Measurements from ENCODE around the gene TAX1BP3. TPM values are rescaled to one million over a fixed set of nuclear protein-coding genes. Genes with fewer than 3 reads are reported as not detected.
A peak's percentile ranks its signal among the peaks of the same experiment; 100 is the strongest.

Gene TAX1BP3
- total and polyA plus RNA-seq, 2 of the 13 experiments (the other 11 are each of a cell fraction or from before 2014, with no cell fraction given) = 16.7 to 45.1 TPM

DNA sequence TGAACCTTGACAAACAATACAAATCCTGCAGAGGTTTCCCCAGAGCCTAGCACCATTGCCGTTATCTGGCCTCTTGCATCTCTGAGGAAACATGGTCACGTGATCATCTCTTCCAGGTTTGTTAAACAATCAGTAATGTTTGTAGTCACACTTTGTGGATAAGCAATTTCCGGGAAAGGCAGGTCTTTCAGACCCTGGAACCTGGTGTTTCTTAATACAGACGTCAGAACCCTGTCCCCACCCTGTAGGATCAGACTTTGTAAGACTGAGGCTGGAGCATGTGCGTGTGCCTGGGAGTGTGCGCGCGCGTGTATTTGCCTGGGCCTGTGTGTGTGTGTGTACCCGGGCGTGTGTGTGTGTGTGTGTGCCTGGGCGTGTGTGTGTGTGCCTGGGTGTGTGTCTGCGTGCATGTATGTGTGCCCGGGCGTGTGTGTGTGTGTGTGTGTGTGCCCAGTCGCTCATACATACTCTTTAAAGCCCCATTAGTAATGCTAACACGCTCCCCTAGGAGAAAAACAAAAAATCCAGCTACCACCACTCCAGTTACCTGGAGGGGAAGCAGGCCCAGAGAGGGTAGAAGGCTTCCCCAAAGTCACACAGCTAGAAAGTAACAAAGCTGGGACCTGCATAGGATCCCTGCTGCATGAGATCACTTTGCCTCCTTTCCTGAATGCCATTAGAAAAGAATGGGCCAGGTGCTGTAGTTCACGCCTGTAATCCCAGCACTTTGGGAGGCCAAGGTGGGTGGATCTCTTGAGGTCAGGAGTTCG is 26.5 kb downstream of the TAX1BP3 start (continued):
- TF ChIP-seq, protein P1, sequence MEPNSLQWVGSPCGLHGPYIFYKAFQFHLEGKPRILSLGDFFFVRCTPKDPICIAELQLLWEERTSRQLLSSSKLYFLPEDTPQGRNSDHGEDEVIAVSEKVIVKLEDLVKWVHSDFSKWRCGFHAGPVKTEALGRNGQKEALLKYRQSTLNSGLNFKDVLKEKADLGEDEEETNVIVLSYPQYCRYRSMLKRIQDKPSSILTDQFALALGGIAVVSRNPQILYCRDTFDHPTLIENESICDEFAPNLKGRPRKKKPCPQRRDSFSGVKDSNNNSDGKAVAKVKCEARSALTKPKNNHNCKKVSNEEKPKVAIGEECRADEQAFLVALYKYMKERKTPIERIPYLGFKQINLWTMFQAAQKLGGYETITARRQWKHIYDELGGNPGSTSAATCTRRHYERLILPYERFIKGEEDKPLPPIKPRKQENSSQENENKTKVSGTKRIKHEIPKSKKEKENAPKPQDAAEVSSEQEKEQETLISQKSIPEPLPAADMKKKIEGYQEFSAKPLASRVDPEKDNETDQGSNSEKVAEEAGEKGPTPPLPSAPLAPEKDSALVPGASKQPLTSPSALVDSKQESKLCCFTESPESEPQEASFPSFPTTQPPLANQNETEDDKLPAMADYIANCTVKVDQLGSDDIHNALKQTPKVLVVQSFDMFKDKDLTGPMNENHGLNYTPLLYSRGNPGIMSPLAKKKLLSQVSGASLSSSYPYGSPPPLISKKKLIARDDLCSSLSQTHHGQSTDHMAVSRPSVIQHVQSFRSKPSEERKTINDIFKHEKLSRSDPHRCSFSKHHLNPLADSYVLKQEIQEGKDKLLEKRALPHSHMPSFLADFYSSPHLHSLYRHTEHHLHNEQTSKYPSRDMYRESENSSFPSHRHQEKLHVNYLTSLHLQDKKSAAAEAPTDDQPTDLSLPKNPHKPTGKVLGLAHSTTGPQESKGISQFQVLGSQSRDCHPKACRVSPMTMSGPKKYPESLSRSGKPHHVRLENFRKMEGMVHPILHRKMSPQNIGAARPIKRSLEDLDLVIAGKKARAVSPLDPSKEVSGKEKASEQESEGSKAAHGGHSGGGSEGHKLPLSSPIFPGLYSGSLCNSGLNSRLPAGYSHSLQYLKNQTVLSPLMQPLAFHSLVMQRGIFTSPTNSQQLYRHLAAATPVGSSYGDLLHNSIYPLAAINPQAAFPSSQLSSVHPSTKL (CRISPR knock-in tag; IDR thresholded peaks at IDR 0.05) = peak; percentile 77
- TF ChIP-seq HDAC1 (CRISPR knock-in tag; IDR thresholded peaks at IDR 0.05) = peak; percentile 68
- peak; percentile 75 for TF ChIP-seq SAP130 (CRISPR knock-in tag; IDR thresholded peaks at IDR 0.05; ENCODE audit: low read depth)
- TF ChIP-seq SOX5 (CRISPR knock-in tag; IDR thresholded peaks at IDR 0.05; ENCODE audit: borderline replicate concordance) = peak; percentile 89
- TF ChIP-seq NFKBIZ (CRISPR knock-in tag; IDR thresholded peaks at IDR 0.05) = no peak
- peak; percentile 70 for TF ChIP-seq CREM (IDR thresholded peaks at IDR 0.05)
- no peak for TF ChIP-seq CREM (CRISPR knock-in tag; IDR thresholded peaks at IDR 0.05)
- peak; percentile 27 for TF ChIP-seq HNRNPLL (IDR thresholded peaks at IDR 0.05; ENCODE audit: low read depth, low read length, poor library complexity, severe bottlenecking)
- TF ChIP-seq MATR3 (CRISPR knock-in tag; IDR thresholded peaks at IDR 0.05) = no peak
- peak; percentile 88 for TF ChIP-seq ZMYM3 (CRISPR knock-in tag; IDR thresholded peaks at IDR 0.05)
- TF ChIP-seq ZNF781 (CRISPR knock-in tag; IDR thresholded peaks at IDR 0.05; ENCODE audit: borderline replicate concordance, not compliant biosample characterization) = peak; percentile 26
- peak; percentile 84 for TF ChIP-seq GATAD2A (CRISPR knock-in tag; IDR thresholded peaks at IDR 0.05)
- TF ChIP-seq ZNF607 (CRISPR knock-in tag; IDR thresholded peaks at IDR 0.05; ENCODE audit: borderline replicate concordance) = 0 out of 2 replicates have a peak, but pooled peaks have one; percentile 54
- TF ChIP-seq RXRB (CRISPR knock-in tag; IDR thresholded peaks at IDR 0.05; ENCODE audit: borderline replicate concordance) = peak; percentile 48; the same call in 1 of the 2 replicates
- TF ChIP-seq, protein P2, sequence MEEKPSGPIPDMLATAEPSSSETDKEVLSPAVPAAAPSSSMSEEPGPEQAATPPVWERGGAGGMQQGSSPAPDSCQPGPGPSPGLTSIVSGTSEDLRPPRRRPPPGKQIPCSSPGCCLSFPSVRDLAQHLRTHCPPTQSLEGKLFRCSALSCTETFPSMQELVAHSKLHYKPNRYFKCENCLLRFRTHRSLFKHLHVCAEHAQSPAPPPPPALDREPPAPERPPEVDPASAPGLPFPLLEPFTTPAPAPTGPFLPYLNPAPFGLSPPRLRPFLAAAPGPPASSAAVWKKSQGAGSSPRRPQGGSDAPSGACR (CRISPR knock-in tag; IDR thresholded peaks at IDR 0.05) = peak; percentile 47; the same call in 1 of the 2 replicates
- peak; percentile 97 for TF ChIP-seq RAD51 (IDR thresholded peaks at IDR 0.05; ENCODE audit: borderline replicate concordance)
- TF ChIP-seq, protein P3, sequence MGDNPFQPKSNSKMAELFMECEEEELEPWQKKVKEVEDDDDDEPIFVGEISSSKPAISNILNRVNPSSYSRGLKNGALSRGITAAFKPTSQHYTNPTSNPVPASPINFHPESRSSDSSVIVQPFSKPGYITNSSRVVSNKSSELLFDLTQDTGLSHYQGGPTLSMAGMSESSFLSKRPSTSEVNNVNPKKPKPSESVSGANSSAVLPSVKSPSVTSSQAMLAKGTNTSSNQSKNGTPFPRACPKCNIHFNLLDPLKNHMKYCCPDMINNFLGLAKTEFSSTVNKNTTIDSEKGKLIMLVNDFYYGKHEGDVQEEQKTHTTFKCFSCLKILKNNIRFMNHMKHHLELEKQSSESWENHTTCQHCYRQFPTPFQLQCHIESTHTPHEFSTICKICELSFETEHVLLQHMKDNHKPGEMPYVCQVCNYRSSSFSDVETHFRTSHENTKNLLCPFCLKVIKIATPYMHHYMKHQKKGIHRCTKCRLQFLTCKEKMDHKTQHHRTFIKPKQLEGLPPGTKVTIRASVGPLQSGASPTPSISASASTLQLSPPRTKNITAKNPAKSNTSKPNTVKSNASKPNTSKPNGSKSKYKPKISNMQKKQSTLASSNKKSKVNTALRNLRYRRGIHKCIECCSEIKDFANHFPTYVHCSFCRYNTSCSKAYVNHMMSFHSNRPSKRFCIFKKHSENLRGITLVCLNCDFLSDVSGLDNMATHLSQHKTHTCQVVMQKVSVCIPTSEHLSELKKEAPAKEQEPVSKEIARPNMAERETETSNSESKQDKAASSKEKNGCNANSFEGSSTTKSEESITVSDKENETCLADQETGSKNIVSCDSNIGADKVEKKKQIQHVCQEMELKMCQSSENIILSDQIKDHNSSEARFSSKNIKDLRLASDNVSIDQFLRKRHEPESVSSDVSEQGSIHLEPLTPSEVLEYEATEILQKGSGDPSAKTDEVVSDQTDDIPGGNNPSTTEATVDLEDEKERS (CRISPR knock-in tag; IDR thresholded peaks at IDR 0.05) = 0 out of 2 replicates have a peak, but pooled peaks have one; percentile 34
- peak; percentile 40; the same call in 1 of the 2 replicates for TF ChIP-seq ERF (CRISPR knock-in tag; IDR thresholded peaks at IDR 0.05)
- TF ChIP-seq ZBTB21 (CRISPR knock-in tag; IDR thresholded peaks at IDR 0.05) = peak; percentile 77
- peak; percentile 16; the same call in 1 of the 2 replicates for TF ChIP-seq KDM1A (CRISPR knock-in tag; IDR thresholded peaks at IDR 0.05)
- peak; percentile 83 for TF ChIP-seq ELF3 (CRISPR knock-in tag; IDR thresholded peaks at IDR 0.05)
- no peak for TF ChIP-seq ZNF674 (CRISPR knock-in tag; IDR thresholded peaks at IDR 0.05; ENCODE audit: low read depth)
- TF ChIP-seq ISL2 (CRISPR knock-in tag; IDR thresholded peaks at IDR 0.05) = peak; percentile 28; the same call in 1 of the 2 replicates
- TF ChIP-seq ZNF350 (CRISPR knock-in tag; IDR thresholded peaks at IDR 0.05; ENCODE audit: borderline replicate concordance, low read depth) = 0 out of 2 replicates have a peak, but pooled peaks have one; percentile 23
- peak; percentile 84 for TF ChIP-seq BHLHE40 (IDR thresholded peaks at IDR 0.05; ENCODE audit: low read length)
